HG03025 (cell line): ENCODE results near the gene LIF.

Experiments
- ATAC-seq: cut with Tn5 transposase; IDR thresholded peaks from one replicate; pipeline ENCODE4 v1.9.1; 2021; ENCODE audit warnings: mild to moderate bottlenecking, moderate library complexity; ENCODE audit not compliant: unreplicated experiment, low FRiP score

The LIF gene

DNA sequence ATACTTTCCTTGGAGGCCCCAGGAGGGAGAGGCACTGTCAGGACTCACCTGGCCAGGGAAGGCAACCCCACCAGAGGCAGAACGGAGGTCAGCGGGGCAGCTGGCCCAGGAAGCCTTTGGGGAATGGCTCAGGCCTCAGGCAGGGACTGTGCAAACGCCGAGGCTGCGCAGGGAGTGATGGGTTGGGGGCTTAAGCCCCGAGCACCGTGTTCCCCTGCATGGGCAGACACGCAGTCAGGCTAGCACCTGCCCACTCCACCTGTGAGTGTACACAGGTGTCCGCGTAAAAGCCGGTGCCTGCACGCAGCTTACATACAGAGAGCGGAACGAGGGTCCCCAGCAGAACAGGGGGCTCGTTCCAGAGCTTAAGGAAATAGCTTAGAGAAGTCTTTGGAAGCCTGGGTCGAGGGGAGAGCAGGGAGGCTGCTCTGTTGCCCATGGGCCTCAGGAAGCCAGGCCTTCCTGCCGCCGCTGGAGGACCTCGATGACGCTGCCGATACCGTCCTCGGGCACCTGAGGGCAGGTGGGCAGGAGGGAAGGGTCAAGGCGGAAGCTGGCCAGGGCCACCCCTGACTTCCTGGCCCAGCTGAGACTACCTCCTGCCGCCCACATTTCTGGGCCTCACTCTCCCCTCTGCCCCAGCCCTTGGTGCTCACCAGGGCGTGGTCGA lies 38.8 kb upstream of the LIF start:
- no peak for ATAC-seq

DNA sequence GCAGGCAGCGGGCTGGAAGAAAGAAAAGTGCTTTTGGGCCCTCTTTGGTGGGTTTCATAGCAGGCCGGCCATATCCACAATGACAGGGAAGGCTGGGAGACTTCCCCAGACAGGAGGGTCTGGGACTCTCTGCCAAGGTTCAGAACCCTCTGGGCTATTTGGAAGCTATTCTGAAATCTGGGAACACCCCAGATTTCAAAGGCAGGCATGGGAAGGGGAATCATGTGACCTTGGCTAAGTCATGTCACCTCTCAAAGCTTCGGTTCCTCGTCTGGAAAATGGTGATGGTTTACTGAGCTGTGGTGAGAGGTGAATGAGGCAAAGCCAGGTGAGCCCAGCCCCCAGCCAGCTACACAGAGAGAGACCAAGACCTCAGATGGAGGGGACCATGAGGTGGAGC lies 38.1 kb upstream of the LIF start:
- ATAC-seq = no peak

DNA sequence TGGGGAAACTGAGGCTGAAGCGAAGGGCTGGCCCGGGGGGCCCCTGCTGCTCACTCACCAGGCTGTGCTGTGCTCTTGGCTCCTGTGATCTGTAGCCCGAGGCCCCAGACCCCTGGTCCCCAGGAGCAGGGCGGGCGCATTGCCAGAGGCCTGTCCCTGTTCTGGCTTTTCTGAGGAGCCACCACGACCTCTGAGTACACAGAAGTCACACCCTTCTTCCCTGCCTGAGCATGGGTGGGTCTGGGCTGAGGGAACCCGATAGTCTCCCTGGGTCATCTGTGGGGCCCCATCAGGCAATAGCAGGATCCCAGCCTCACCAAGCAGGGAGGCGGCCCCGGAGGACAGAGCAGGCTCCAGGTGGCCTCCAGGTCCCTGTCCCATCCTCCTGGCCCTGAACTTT lies 37.6 kb upstream of the LIF start:
- no peak for ATAC-seq

DNA sequence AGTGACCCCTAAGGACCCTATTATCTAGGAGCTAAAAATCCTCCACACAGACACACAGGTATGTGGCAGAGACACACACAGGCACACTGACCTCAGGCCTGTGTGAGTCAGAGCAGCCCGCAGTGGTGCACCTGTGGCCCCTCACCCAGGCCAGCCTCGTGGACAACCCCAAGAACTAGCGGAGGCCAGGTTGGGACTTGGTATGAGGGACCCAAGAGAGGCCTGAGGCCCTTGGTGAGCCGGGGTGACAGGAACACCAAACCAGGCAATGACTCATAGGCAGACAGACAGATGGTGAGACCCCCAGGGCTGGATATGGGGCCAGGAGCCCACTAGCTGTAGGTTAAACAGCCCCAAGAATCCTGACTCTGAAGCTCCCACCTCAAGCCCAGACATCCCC lies 36.8 kb upstream of the LIF start:
- ATAC-seq = no peak

DNA sequence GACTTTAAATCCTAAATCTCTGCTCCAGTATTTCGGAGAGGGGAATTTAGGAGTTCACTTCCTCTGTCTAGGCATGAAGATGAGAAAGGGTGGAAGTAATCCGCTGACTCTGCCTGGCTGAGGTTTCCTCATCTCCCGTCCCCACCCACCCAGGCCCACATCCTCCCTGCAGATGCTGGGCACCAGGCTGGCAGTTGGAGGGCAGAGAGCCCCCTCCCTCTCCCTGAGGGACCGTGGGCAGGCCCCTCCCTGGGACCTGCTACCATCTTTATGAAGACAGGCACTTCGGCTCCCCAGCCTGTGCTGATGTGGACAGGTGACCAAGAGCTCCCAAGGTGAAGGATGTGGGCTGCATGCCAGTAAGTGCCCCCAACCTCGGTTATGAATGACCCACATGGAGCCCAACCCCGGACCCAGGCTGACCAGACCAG lies 36.1 kb upstream of the LIF start:
- no peak for ATAC-seq

DNA sequence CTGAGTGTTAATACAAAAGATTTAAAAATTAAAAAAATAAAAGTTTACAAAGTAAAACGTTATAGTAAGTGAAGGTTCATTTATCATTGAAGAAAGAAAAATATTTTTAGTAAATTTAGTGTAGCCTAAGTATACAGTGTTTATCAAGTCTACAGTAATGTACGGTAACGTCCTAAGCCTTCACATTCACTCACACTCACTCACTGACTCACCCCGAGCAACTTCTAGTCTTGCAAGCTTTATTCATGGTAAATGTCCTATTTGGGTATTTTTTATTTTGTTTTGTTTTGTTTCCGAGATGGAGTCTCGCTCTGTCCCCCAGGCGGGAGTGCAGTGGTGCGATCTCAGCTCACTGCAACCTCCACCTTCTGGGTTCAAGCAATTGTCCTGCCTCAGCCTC lies 33.9 kb upstream of the LIF start:
- ATAC-seq = no peak

DNA sequence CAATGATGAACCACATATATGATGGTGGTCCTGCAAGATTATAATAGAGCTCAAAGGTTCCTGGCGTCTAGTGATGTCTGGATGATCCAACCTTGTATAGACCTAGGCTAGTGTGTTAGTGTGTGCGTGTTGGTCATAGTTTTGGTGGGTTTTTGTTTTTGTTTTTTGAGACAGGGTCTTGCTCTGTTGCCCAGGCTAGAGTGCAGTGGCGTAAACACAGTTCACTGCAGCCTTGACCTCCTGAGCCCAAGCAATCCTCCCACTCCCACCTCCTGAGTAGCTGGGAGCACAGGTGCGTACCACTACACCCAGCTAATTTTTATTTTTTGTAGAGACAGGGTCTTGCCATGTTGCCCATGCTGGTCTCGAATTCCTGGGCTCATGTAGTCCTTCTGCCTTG lies 33.4 kb upstream of the LIF start:
- ATAC-seq = no peak

DNA sequence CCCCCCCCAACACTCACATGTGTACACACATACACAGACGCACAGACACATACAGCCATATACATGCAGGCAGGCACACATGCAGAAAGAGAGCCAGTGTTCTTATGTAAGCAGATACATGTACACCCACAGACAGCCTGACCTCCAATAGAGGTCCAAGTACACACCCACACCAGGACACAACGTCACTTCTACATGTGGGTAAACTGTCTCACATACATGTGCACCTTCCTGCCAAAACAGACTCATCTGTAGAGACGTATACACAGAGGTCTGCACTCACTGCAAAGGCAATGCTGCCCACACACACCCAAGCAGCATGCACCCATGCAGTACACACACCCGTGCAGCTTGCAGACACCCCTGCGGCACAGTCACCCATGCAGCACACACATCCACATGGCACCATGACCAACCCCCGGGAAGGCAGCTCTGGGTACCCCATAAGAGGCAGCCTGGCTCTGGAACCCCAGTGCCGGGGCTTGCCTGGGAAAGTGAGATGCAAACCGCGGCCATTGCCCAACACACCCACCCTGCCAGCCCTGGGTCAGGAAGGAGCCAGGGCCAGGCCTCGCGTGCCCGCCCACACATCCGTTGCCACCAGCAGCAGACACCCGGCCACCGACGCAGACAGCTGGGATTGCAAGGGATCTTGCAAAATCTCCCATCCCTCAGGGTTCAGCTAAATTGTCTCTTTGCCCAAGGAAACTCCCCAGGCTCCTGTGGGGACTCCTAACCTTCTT lies 32.7 kb upstream of the LIF start:
- no peak for ATAC-seq

DNA sequence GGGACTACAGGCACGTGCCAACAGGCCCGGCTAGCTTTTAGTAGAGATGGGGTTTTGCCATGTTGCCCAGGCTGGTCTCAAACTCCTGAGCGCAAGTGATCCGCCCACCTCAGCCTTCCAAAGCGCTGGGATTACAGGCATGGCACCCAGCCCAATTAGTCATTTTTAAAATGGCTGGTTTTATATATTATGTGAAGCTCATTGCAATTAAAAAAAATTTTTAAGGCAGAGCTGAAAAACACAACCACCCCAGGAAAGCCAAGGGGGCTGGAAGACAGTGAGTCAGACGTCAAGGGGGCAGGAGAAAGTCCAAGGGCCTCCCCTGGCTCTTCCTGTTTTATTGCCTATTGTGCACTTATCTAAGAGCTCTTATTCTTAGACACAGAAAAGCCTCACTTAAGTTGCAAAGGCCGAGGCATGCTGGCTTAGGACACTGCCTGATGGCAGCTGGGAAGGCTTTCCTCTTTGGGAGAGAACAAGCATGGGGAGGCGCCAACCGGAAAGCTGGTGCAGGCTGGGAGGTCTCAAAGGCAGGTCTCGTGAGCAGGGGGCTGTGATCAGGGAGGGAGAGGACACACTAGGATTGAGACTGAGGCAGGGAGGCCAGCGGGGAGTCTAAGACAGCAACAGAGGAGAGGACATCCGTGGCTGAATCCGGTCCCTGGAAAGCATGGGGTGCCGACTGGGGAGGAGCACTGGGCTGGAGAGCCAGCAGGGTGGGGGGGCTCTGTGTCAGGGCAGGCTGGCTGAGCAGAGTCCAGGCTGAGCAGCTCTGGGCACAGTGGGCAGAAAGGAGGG lies 31.2 kb upstream of the LIF start:
- no peak for ATAC-seq

DNA sequence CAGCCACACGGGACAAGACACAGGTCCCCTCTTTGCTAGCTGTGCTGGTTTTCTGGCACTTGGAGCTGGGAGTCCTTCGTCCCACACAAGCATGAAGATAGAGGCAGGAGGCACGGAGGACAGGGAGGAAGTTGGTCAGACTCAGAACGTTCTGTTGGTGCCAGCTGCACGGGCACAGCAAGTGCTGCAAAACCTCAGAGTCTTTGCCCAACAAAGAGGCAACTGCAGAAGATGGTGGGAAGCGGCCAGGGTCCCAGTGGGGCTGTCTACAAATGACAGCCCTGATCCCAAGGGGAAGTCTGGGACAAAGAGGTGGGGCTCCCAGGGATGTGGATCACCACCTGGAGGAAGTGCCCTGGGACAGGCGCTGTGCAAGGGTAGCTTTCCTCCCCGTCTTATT lies 29.5 kb upstream of the LIF start:
- no peak for ATAC-seq

DNA sequence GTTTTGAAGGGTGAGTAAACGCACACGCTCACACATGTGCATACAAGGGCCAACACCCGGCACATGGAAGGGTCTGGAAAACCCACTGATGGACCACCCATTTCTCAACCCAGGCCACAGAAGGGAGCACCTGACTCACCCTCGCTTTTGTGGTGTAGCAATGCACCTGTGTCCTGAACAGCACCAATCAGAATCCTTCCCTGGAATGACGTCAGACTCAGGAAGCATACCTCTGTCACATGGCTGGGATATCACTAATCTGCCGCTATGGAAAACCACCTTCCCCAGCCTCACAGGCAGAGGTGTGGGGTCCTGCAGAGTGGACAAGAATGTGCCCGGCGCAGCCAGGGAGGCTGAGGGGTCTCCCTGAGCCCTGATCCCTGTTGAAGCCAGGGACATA lies 29.1 kb upstream of the LIF start:
- ATAC-seq = no peak

DNA sequence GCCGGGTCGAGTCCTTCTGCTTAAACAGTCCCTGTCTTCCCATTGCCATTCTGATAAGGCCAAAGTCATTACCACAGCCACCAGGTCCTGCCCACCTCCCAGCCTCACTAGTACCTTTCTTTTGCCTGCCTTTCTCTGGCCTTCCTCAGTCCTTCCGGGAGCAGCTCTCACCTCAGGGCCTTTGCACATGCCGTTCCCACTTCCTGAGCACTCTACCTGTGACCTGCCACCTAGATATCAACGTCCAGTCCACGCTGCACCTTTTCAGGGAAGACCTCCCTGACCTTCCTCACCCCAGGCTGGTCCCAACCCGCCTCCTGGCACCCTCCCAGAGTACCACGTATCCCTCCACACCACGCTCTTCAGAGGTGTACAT lies 27.9 kb upstream of the LIF start:
- no peak for ATAC-seq

DNA sequence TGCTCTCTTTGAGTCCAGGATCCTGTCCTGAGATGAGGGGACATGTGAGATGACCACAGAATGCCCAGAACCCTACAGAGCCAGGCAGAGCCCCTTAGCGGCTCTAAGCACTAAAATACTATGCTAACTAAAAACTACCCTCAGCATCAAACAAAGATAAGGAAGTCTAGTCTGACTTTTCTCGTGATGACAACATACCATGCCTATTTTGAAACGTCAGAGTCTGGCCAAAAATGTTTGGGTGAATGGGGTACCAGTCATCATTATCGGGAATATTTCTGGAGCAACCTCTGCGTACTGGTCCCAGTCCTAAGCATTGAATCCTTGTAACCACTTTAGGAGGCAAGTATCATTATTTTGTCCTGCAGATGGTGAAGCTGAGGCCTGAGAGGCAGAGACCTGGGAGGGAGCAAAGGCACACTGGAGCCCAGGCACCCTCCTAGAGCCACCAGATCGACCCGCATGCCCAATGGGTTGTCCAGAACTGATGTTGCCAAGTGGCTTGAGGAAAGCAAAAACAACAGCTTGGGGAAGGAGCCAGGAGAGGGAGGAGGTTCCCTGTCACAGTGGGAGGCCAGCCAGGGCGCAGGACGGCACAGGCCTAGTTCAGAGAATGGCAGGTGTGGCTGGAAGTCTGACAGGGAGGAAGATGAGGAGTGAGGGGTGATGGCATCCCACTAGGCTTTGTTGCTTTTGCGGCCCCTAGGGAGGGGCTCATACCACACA lies 27.3 kb upstream of the LIF start:
- no peak for ATAC-seq

DNA sequence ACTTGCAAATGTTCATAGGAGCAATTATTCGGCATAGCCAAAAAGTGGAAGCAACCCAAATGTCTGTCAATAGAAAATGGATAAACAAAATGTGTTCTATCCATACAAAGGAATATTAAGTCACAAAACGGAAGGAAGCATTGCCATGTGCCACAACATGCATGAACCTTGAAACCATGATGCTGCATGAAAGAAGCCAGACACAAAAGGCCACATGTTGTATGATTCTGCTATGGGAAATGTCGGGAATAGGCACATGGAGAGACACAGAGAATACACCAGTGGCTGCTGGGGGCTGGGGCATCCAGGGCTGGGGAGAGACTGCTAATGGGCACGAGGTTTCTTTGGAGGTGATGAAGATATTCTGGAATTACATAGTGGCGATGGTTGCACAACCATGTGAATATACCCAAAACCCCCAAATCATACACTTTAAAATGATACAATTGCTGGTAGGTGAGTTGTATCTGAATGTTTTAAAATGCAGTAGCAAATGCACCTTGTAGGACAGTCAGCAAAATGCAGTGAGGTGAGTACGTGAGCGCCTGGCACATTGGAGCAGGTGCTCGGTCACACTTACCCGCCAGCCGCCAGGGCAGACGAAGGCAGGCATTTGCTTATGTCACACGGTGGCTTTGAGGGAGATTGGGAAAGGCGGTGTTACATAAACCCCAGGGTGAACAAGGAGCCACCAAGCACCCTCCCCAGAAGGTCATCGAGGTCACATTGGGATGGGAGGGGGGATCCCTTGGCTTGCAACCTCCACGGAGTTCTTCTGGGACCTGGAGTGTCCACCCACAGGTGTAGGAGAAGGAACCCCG lies 26.4 kb upstream of the LIF start:
- ATAC-seq = no peak

DNA sequence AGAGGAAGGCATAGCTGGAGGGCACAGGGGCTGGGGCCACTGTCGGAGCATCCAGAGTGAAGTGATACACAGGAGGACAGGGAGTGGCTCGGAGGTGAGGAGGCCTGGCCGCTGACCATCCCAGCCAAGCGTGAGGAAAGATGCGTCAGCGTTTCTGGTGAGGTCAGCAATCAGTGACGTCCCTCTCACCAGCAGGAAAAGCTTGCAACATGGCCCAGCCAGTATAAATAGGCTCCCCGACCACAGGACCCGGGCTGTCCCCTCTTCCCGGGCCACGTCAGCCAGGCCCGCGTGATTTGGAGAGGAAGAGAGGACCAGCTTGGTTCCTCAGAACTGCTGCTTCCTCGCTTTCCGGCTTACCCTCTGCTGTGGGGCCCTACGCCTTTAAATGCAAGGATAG lies 24.3 kb upstream of the LIF start:
- no peak for ATAC-seq

DNA sequence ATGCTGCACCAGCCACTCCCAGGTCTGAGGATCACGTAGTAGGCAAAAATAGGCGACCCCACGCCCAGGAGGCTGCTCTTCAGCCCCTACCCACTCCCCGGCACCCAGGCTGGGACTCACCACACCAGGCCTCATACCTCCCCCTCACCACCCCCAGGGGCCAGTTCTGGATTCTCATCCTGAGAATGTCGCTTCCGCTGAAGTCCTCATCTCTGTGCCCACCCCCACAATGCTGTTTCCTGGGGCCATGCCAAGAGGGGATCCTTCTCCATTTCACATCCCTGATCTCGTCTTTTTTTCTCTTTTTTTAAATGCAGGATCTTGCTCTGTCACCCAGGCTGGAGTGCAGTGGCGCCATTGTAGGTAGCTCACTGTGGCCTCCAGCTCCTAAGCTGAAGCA lies 21.8 kb upstream of the LIF start:
- no peak for ATAC-seq

DNA sequence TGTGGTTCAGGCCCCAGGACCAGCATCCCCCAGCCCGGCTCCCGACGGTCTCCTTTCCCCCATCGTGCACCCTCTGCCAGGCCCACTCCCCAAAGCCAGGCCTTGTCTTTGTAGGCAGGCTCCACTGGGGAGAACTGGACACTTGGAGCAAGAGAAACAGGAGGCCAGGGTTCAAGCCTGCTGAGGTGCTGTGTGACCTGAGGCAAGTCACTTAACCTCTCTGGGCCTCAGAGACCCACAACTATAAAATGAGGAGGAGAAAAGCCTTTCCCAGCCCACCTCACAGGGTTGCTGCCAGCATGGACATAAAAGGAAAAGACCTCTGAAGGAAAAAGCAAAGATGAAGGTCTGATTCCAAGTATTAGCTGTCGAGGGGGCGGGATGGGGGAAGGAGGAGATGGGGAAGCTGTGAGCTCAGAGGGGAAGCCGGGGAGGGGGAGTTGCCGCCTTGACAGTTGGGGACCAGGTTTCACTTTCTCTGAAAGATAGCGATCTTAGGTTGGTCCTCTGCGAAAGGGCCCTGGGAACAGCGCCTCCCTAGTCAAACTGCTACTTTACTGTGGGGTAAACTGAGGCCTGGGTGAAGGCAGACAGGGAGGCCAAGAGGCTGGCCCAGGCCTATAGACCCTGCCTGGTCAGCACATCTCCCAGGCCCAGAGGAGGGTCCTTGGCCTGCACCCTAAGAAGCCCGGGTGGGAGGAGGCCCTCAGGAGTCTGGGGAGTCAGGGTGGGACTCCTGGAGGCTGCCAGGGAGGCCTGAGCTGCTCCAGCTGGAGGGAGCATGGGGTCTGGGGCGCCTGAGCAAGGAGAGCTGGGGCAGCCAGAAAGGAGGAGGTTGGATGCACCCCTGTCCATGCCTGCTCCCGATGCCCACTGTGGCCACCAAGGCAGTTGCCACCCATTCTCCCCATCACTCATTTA lies 21.1 kb upstream of the LIF start:
- ATAC-seq = no peak

DNA sequence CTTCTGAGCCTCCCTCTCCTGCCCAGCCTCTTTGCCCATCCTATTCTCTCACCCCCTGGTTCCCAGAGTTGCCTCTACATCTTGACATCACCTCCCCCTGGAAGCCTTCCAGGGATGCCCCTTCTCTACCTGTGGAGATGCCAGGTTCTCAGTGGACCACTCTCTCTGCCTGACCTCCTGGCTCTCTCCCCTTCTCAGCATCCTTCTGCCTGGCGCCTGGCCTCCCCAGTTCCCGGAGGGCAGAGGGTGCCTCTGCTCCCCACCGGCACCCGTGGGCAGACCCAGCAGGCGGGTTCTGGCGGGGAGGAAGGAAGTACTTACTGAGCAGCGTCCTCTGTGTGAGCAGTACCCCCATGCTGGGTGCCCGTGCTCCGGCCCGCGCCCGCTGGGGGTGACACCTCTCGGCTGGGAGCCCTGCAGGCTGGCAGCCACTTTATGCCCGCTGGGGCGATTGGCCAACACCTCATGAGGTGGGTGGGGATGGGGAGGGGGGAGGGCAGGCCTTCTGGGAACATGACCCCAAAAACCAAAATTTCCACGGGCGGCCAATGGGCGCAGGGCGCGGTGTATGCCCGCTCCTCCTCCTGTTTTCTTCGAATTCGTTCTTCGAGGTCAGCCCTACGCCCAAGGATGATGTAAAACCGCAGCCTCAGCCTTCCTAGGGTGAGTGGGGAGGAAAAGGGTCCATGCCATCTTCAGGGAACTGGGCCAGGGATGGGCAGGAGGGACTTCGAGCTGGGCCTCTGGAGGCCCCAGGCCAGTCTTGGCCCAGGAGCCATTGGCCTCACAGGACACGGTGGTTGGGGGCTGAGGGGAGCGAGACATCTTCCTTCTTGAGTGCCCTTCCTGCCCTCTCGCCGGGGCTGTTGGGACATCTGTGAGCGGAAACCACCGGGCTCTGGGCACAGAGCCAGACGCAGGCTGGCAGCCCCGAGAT lies 20.2 kb upstream of the LIF start, which contains the start of gene OSM:
OSM (minus strand) TSS at position 407 of the 937 bp plus-strand sequence; CDS start at position 355, 52 bp downstream.
- ATAC-seq = no peak
